ENCODE data around the gene ARHGAP6.
"Not testable (repeated sequence)": the region's sequence is repeated elsewhere in the genome, so short reads cannot be mapped to it uniquely, and the experiment has no call there.

Gene ARHGAP6

DNA sequence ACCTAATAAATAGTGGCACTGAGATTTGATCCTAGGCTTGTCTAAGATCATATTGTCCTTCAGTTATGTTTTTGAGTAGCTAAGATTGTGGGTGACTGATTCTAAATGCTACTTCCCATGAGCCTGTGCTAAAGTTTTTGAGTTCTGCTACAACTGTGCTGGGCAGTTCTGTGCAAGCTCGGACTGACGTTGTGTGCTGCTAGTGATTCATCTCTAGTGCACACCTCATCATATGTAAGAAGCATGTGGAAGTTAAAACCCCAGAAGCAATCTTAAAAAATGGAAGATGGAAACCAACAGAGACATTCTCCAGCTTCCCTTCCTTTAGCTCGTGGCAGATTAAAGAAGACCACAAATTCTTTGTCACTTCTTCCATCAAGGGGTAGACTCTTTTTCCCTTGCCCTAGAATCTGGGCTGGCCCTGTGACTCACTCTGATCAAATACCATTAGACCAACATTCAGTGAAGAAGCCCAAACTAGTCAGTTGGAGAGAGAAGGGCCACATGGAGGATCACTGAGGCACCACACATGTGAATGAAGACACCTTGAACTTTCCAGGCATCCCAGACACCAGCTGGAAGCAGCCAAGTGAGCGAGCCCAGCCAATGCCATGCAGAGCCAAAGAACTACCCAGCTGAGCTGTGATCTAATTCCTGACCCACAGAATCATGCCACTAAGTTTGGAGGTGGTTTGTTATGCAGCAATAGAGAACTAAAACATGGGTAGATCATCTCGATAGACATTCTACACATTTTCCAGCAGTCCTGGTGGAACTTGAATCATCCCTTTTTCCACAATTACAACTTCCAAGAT, 16.8 kb downstream of the ARHGAP6 start:
- DNase-seq: no peak

DNA sequence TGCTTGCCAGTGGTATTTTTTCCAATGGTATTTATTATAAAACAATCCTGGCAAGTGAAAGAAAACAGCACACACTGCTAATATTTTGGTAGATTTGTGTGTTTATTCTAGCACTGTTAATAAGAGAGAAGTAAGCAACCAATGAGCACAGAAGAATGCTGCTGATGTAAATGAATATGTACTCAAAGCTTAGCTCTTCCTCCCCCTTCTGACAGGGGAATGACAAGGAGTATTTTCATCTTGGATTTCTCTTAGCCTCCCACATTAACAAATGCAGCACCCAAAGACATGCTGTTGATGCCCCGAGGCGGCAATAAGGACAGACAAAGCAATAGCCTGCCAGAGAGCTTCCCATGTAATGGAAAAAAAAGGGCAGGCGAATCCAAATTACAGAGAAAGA, 18.6 kb downstream of the ARHGAP6 start:
- DNase-seq: no peak

DNA sequence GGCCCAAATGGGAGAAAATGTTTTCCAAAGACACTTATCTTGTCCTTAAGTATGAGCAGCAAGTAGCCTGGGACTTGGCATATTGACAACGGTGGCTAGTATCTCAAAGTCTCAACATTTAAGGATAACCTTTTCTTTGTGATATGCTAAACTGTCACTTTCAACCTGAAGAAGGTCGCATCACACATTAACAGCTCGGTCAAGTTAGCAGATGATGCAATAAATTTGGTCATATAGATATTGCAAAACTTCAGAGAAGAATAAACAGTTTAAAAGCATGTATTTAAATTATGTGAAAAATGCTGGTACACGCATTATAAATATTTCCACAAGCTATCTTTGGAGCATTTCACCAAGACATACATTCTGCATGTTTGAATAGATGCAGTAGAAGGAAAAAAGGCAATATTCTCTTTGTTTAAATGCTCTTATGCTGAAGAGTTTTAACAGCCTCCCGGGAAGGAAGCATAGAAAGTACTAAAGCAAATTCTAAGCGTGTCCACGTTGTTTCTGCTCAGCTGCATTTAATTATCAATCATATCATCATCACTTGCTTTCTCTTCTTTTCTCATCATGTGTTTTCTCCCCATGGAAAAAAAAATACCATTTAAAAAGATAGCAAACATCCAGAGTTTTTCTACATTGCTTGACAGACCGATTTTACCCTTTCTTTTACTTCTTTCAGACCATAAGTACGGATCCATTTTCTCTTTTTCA, 24.2 kb downstream of the ARHGAP6 start:
- DNase-seq: no peak

DNA sequence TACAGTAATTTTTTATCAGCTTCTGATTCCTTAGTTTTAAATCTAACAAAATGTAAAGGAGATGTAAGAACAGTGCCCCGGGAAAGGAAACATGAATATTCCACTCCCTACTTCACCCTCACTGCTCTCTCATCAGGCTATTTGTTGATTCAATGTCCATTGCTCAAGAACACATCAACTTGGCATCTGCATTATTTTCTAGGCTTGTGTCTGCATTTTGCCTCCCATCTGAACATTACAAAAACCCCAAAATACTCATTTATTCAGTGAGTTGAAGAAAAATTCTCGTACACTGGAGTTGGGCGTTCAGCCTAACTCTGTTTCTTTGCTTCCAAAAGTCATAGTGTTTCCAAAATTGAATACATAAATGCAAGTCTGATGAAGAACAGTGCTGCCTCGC, 25.6 kb downstream of the ARHGAP6 start:
- no peak for DNase-seq

DNA sequence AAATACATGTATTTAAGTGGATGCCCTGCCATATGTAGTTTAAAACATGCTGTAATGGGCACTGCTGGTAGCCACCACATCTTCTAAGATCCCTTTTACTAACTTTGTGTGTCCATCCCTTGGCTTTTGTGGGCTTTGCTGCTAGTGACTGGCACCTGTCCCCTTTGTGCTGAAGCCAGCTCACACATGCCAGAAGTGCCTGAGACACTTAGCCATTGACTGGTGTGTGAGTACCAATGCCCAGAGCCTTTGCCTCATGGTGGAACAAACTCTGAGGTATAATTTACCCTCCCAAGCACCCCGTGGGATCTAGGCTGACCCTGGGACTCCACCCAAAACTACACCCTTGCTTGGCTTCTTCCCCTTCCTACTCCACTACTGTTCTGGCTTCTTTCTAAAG, 33.0 kb downstream of the ARHGAP6 start:
- no peak for DNase-seq

DNA sequence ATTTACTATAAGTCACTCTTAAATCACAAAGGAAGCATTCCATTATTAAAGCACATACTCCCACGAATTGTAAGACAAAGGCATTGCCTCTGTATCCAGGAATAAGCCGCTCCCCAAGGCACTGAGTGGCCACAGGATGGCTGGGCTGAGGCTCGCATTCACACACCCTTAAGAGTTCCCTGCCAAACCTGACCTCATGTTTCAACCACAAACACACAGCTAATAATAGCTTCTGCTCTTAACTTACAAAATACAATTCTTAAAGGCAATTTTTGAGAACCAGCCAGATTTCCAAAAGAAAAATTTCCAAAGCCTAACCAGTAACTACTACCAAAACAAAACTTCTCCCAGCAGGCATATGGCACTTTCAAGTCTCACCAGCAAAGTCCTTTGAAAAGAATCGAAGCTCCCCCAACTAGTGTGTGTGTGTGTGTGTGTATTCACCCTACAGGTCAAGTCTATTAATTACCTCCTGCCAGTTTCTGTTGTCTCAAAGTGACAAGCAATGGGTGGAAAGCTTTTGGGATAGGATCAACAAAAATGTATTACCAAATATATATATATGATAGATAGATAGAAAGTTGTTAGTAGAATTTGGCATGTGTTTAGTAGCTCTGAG, 36.0 kb downstream of the ARHGAP6 start:
- DNase-seq: no peak

DNA sequence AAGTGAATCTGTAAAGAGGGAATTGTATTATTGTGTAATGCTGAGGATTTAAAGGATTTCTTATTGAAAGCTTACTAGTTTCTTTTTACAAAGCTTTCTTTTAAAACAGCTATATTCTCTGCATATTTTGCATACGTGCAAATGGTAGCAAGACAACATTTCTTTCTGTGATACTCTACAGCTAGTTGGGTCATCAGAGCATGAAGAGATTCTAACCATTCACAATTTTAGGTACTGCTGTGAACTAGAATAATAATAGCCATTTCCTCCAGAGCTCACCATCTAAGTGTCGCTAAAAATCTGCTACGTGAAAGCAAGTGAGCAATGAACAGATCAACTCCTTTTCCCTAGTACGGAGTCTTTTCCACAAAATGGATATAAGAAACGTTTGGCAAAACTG, 37.3 kb downstream of the ARHGAP6 start:
- no peak for DNase-seq

DNA sequence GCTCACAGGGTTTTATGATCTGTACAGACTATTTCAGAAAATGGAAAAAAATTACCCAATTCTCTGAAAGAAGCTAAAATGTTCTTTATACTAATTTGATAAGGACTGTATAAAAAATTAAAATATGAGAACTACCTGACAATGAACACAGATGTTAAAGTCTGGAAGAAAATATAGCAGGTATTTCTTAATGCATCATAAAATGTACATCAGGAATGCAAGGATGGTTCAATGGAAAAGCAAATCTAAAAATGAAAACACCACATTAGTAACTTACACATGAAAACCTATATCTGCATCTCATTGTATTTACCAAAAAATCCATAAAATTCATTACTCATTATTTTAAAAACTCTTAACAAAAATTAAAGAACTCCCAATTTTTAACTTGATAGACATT, 39.4 kb downstream of the ARHGAP6 start:
- DNase-seq: no peak

DNA sequence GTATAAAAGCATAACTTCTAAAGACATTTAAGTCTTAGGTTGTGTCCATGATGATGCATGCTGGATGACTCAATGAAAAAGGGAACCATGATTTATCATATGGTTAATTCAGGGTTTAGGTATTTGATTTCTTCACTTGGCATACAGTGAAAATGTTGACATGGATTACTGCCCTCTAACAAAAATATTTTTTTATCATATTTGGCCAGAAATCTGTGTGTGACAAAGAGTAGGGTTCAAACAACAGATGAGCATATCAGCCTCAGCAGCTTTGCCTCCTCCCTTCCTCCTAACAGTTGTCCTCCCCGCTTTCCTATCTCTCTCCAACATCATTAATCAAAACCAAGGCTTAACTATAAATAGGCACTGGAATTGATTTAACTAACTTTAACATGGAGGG, 46.3 kb downstream of the ARHGAP6 start:
- no peak for DNase-seq

DNA sequence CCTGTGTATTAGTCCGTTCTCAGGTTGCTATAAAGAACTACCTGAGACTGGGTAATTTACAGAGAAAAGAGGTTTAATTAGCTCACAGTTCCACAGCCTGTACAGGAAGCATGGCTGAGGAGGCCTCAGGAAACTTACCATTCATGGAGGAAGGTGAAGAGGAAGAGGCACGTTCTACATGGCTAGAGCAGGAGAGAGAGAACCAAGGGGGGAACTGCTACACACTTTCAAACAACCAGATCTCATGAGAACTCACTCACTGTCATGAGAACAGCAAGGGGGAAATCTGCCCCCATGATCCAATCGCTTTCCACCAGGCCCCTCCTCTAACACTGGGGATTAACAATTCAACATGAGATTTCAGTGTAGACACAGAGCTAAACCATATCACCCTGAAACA, 51.5 kb downstream of the ARHGAP6 start:
- DNase-seq: not testable (repeated sequence)

DNA sequence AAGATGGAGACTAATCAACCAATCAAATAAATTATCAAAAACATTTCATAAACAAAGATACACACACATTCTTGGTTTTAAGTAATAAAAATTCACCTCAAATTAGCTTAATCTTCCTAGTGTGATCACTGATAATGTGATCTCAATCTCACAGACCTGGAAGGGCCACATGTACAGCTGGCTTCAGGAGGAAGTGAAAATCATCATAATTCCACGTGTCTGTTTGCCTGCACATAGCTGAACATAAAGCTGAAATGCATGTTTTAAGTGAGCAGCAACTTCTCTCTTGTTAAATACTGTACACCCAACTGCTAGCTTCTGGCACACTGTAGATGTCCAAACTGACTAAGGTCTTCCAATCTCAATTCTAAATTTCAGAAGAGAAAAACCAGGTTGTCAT, 53.8 kb downstream of the ARHGAP6 start:
- DNase-seq: no peak

DNA sequence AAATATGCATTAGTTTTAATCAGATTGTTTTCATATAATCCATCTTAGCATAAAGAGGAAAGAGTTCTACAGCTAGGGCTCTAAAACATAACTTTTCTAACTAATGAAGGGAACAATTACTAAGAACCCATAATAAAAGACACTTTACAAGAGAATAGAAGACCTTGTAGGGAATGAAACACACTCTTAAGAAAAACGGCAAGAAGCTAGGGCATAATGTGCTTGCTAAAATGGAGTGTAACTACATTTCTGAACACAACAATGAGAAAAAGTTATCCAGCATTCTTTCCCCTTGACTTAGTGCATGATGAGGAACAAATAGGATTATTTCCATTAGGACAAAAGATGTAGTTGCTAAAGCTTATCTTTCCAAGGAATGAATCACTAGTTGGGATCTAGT, 54.6 kb downstream of the ARHGAP6 start:
- DNase-seq: no peak

DNA sequence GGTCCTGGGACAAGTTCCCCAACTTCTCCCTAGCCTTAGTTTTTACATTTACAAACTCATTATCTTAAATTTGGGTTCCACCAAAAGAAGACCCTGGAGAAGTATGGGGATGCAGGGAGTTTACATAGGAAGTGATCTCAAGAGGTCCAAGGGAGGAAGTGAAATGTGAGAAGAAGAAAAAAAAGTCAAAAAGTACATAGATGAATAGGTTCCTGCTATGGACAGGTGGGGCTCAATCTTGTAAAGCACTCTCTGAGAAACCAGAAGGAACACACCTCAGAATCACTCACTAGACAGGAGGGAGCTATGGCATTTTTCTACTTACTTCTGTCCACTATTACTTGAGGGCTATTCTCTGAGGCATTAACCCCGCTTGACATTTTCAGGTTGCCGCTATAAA, 56.6 kb downstream of the ARHGAP6 start:
- no peak for DNase-seq

DNA sequence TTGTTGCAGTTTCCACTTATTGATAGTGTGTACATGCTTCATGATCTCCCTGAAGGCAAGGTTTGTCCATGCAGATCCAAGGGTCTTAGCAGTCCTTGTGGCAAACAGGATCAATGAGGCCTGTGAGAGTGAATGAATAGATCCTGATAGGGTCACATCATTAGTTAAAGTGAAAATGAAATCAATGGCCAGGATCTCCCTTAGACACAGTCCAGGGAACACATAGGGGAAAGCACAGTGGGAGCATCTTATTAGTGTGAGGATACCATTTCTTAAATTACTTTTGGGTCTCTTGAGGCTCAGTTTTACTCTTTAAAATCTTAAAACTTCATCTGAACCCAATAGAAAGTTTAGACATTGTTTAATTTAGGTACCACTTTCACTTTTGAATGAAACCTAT, 59.3 kb downstream of the ARHGAP6 start:
- DNase-seq: no peak

DNA sequence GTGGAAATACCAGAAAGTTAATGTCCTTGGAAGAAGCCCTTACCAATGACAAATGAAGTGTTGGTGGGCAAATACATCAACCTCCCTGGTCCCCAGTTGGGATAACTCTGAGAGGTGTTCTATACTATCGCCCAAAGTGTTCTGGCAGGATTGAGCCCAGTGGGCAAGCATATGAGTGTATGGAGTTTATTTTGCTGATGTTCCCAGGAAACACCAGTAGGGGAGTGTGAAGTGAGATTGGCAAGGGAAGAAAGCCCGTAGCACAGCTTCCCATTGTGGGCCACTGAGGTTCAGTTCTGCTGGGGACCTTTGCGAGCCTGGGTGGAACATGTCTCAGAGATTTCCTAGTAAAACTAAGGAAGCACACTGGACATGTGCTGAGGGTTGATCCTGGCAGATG, 65.1 kb downstream of the ARHGAP6 start:
- no peak for DNase-seq

DNA sequence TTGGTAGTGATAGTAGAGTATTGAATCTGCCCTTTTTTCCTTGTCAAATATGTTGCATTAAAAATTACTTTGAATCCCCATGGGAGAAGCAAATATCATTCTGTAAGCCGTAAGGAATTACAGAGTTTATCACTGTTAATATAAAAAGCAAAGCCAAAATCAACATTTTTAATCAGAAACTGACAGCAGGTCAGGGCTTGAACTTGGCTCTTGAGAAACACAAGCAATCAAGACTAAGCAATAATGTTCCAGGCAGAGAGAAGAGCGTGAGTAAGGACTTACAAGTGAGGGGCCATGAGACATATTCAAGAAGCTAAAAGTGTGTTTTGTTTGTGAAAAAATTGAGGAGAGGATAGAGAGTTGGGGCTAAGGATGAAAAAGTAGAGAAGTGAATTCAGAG, 68.2 kb downstream of the ARHGAP6 start:
- DNase-seq: no peak

DNA sequence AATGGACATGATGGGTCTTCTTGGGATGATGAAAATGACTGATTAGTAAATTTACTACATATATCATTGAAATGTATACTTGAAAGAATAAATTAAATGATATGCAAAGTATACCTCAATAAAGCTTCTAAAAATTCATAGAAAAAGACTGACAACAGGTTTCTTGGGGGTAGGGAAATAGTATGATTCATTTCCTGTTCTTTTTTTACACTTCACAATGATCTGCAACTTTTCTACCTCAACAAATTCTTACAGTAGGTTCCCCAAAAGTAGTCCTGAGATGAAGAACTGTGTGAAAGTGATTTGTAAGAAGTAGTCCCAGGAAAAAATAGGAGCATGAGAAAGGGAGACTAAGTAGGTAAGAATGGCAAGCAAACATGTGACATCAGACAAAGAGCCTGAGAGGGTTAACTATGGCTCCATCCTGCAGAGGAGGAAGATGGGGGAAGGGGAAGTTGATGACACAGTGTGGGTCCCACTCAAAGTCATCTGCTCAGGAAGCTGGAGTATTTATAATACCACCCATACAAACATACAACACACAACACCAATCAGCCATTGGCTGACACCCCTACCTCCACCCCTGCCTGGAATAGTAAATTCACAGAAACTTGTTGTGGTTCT, 73.9 kb downstream of the ARHGAP6 start:
- no peak for DNase-seq

DNA sequence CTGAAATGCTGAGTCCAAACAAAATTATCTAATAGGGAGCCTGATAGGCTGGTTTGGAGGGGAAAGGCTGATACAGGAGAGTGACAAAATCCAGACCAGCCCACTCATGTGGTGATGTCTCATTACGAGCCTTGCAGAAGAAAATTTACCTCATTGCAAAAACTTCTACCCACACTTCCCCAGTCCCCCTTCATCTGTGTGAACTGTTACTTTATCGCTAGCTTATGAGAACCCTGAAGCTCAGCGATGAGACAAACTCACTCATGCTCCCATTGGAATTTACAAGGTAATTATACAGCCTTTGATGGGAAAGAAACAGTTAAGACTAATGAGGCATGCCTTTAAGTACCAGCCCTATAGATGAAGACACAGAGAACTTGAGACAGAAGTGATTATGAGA, 76.1 kb downstream of the ARHGAP6 start:
- peak; percentile 5 for DNase-seq

DNA sequence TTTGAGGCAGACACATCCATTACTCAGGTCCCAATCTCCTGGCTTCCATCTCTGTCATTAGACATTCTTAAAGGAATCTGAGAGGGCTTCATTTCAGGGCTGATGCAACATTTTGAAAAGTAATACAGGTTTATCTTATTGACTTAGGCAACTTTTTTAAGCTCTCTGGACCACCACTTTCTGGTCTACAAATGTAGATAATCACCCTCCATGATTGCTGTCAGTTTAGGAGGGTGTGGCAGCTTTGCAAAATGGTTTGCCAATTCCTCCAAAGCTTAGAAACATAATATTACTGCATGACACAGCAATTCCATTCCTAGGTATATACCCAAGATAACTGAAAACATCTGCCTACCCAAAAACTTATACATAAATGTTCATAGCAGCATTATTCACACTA, 77.6 kb downstream of the ARHGAP6 start:
- no peak for DNase-seq

DNA sequence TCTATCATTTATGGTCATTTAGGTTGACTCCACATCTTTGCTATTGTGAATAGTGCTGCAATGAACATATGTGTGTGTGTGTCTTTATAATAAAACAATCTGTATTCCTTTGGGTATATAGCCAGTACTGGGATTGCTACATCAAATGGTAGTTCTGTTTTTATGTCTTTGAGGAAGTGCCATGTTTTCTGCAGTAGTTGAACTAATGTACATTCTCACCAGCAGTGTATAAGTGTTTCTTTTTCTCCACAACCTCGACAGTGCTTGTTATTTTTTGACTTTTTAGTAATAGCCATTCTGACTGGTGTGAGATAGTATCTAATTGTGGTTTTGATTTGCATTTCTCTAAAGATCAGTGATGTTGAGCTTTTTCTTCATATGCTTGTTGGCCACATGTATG, 80.5 kb downstream of the ARHGAP6 start:
- DNase-seq: no peak

DNA sequence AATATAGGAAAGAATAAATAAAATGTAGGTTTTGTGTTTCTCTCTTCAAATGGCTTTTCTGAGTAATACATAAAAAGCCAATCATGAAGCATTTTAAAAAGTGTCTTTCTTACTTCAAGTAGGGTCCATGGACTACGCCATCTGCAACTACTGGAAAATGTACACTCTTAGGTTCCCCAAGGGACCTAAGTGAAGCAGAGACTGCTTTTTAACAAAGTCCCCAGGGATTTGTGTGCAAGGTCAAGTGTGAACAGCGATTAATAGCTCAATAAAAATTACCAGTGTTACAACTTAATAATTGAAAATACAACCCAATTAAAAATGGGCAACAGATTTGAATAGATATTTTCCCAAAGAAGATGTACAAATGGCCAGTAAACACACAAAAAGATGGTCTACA, 84.9 kb downstream of the ARHGAP6 start:
- DNase-seq: no peak

DNA sequence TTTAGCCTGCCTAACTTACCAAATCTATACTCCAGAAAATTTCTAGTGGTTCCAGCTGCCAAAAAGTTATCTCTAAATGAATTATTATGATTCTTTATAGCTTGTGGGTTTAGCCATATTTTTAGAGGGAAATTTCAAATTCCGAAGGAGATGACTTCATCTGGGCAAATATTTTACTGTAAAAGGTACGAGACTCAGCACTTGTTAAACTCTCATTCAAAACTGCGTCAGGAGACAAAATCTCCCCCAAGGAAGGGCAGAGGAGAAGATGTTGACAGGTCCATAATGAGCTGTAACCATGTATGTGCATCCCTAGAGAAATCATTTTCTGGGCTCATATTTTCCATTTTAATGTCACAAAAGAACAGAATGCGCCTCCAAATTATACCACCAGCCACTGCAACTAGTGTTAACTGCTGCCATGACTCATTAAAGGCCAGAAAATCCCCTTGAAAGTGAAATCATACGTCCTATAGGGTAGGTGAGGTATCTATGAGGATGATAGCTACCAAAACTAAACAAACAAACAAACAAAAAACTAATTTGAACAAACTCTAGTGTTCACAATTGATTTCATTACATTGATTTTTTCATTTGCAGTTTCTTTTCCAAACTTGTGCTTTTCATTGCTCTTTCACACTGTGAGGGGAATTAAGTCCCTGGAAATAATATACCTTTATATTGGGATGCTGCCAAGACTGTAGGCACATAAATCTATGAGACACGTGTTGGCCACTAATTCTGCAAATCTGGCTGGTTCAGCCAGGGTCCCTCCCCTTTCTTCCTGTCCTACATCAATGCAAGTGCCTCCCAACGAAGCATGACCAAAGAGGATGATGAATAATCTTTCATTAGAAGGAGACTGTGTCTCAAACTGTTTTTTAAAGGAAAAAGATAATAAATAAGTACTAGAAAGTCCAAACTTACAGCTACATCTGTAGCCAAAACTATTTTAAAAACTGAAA, 85.8 kb downstream of the ARHGAP6 start:
- DNase-seq: no peak
